ENCODE results near the gene ZNF519.
"Not testable (repeated sequence)": the region's sequence is repeated elsewhere in the genome, so short reads cannot be mapped to it uniquely, and the experiment has no call there.

DNA sequence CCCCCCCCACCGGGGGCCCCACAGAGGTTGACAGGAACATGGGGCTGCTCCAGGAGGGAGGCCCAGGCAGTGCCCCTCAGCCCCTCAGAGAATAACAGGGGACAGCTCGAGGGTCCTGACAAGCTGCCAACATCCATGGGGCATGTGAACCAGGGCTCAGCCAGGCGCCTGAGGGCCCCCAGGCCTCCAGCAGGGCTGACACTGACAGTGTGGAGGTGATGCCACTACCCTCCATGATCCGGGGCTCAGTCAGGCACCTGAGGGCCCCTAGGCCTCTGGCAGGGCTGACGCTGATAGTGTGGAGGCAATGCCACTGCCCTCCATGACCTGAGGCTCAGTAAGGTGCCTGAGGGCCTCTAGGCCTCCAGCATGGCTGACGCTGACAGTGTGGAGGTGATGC, 12.8 kb upstream of the ZNF519 start:
- TF ChIP-seq, protein P1, sequence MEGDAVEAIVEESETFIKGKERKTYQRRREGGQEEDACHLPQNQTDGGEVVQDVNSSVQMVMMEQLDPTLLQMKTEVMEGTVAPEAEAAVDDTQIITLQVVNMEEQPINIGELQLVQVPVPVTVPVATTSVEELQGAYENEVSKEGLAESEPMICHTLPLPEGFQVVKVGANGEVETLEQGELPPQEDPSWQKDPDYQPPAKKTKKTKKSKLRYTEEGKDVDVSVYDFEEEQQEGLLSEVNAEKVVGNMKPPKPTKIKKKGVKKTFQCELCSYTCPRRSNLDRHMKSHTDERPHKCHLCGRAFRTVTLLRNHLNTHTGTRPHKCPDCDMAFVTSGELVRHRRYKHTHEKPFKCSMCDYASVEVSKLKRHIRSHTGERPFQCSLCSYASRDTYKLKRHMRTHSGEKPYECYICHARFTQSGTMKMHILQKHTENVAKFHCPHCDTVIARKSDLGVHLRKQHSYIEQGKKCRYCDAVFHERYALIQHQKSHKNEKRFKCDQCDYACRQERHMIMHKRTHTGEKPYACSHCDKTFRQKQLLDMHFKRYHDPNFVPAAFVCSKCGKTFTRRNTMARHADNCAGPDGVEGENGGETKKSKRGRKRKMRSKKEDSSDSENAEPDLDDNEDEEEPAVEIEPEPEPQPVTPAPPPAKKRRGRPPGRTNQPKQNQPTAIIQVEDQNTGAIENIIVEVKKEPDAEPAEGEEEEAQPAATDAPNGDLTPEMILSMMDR (IDR thresholded peaks at IDR 0.05), result not testable (repeated sequence)
- TF ChIP-seq POLR2A, POLR2AphosphoS5 (IDR thresholded peaks at IDR 0.05): not testable (repeated sequence)
